Endothelial cell (in vitro differentiated cells): ENCODE measurements around the gene UNC13C. TPM values are rescaled to one million over a fixed set of nuclear protein-coding genes. Genes with fewer than 3 reads are reported as not detected.

Experiments
- DNase-seq: peaks from one replicate; pipeline ENCODE4 v3.0.0; 2021; ENCODE audit warnings: low spot score
- H3K27ac Mint-ChIP-seq: one replicate; pipeline ENCODE4 v1.8.0; 2021; ENCODE audit warnings: mixed read lengths, inconsistent platforms; ENCODE audit not compliant: unreplicated experiment
- H3K27me3 Mint-ChIP-seq: one replicate; pipeline ENCODE4 v1.8.0; 2021; ENCODE audit warnings: mild to moderate bottlenecking, moderate library complexity, mixed read lengths, inconsistent platforms; ENCODE audit not compliant: unreplicated experiment
- H3K36me3 Mint-ChIP-seq: one replicate; pipeline ENCODE4 v1.8.0; 2021; ENCODE audit warnings: mild to moderate bottlenecking, low read depth, mixed read lengths, inconsistent platforms; ENCODE audit not compliant: unreplicated experiment
- H3K4me1 Mint-ChIP-seq: one replicate; pipeline ENCODE4 v1.8.0; 2021; ENCODE audit warnings: mild to moderate bottlenecking, mixed read lengths, inconsistent platforms; ENCODE audit not compliant: unreplicated experiment
- H3K4me3 Mint-ChIP-seq: one replicate; pipeline ENCODE4 v1.8.0; 2021; ENCODE audit warnings: mild to moderate bottlenecking, mixed read lengths, inconsistent platforms; ENCODE audit not compliant: unreplicated experiment
- H3K9me3 Mint-ChIP-seq: one replicate; pipeline ENCODE4 v1.8.0; 2021; ENCODE audit warnings: mixed read lengths, inconsistent platforms; ENCODE audit not compliant: unreplicated experiment
- total RNA-seq: library from RNA; stranded (reverse); fragmentation: NEBNext Ultra II Directional; extraction: Animal tissue kit (Norgen Biotek cat#: 25700); gene quantifications from one replicate; pipeline ENCODE4 v1.2.1, GENCODE V29; 2021; ENCODE audit not compliant: unreplicated experiment
- TF ChIP-seq, protein P1 (sequence below): fragments of 200-600 bp; sonication (generic); IDR thresholded peaks from one replicate; pipeline ENCODE4 v1.5.0; 2021; ENCODE audit warnings: antibody characterized with exemption; ENCODE audit not compliant: unreplicated experiment

Gene UNC13C
- total RNA-seq, 1 donor from 2014 or later = 0.08 TPM

- H3K9me3 Mint-ChIP-seq = peaks cover 3% of the 10 kb centered on the region
- H3K27ac Mint-ChIP-seq = no peak overlapping the region
- no peaks in the 10 kb centered on the region for H3K27me3 Mint-ChIP-seq
- no peaks in the 10 kb centered on the region for H3K36me3 Mint-ChIP-seq
- TF ChIP-seq, protein P1, sequence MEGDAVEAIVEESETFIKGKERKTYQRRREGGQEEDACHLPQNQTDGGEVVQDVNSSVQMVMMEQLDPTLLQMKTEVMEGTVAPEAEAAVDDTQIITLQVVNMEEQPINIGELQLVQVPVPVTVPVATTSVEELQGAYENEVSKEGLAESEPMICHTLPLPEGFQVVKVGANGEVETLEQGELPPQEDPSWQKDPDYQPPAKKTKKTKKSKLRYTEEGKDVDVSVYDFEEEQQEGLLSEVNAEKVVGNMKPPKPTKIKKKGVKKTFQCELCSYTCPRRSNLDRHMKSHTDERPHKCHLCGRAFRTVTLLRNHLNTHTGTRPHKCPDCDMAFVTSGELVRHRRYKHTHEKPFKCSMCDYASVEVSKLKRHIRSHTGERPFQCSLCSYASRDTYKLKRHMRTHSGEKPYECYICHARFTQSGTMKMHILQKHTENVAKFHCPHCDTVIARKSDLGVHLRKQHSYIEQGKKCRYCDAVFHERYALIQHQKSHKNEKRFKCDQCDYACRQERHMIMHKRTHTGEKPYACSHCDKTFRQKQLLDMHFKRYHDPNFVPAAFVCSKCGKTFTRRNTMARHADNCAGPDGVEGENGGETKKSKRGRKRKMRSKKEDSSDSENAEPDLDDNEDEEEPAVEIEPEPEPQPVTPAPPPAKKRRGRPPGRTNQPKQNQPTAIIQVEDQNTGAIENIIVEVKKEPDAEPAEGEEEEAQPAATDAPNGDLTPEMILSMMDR = no peak
- H3K4me1 Mint-ChIP-seq = no peaks in the 10 kb centered on the region
- DNase-seq = no peak
- no peak overlapping the region for H3K4me3 Mint-ChIP-seq
Measured at GRCh38 chr15:54206586-54207321, 228.5 kb downstream of the UNC13C start.

GRCh38 chr15:54208786-54209185, 230.5 kb downstream of the UNC13C start:
- TF ChIP-seq, protein P1 = no peak
- Mint-ChIP-seq H3K4me1 (no peaks in the 10 kb centered on the region), H3K27ac (no peak overlapping the region), H3K4me3 (no peak overlapping the region), H3K27me3 (peaks cover 2% of the 10 kb centered on the region), H3K36me3 (no peaks in the 10 kb centered on the region), H3K9me3 (peaks cover 3% of the 10 kb centered on the region)
- no peak for DNase-seq

GRCh38 chr15:54212635-54213034, 234.4 kb downstream of the UNC13C start:
- Mint-ChIP-seq H3K27me3 (peaks cover 2% of the 10 kb centered on the region), H3K36me3 (no peaks in the 10 kb centered on the region), H3K9me3 (peaks cover 3% of the 10 kb centered on the region), H3K27ac (no peak overlapping the region), H3K4me1 (no peaks in the 10 kb centered on the region), H3K4me3 (no peak overlapping the region)
- TF ChIP-seq, protein P1 = no peak
- no peak for DNase-seq

GRCh38 chr15:54226455-54226854, 248.2 kb downstream of the UNC13C start:
- Mint-ChIP-seq H3K4me1 (no peaks in the 10 kb centered on the region), H3K9me3 (peaks cover 20% of the 10 kb centered on the region), H3K4me3 (no peak overlapping the region), H3K27me3 (peaks cover 4% of the 10 kb centered on the region), H3K27ac (no peak overlapping the region), H3K36me3 (peaks cover 4% of the 10 kb centered on the region)
- TF ChIP-seq, protein P1 = no peak
- DNase-seq = no peak

DNA sequence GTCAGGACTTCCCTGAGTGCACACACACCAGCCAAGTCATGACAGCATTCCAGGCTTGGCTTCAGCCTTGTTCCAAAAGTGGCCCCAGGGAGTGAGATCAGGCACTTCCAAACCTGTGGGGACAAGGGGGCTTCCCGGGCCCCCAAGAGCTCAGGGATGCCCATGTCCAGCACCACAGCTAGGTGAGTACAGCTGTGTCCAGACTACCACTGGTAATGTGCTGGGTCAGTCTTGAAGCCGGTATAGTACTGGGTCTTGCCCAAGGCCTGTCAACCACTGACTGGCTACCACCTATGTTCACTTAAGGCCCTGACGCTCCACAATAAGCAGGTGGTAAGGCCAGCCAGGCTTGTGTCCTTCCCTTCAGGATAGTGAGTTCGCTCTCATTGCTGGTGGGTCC, 249.3 kb downstream of the UNC13C start:
- Mint-ChIP-seq H3K36me3 (peaks cover 4% of the 10 kb centered on the region), H3K4me1 (no peaks in the 10 kb centered on the region), H3K4me3 (no peak overlapping the region), H3K9me3 (peaks cover 20% of the 10 kb centered on the region), H3K27me3 (peaks cover 4% of the 10 kb centered on the region), H3K27ac (no peak overlapping the region)
- DNase-seq = no peak
- TF ChIP-seq, protein P1 = no peak
